ENCODE results near the gene MAPT.

- TF ChIP-seq CTCF (conservative IDR thresholded peaks at IDR 0.05; ENCODE audit: low read depth, low read length): no peak
- no peak for TF ChIP-seq EZH2phosphoT487 (IDR thresholded peaks at IDR 0.05; ENCODE audit: borderline replicate concordance, low read length)
Measured at GRCh38 chr17:46072998-46073397, 178.6 kb downstream of the MAPT start.

All from PC-3 (cell line).